GM18498 (cell line): ENCODE data around the gene GDPD2.
"Not testable (repeated sequence)": the region's sequence is repeated elsewhere in the genome, so short reads cannot be mapped to it uniquely, and the experiment has no call there.

Experiments
- ATAC-seq: cut with Tn5 transposase; IDR thresholded peaks from one replicate; pipeline ENCODE4 v1.9.1; 2021; ENCODE audit warnings: mild to moderate bottlenecking, moderate library complexity; ENCODE audit not compliant: unreplicated experiment

The GDPD2 gene

GRCh38 chrX:70422851-70423341 is at the start of gene GDPD2:
Gene GDPD2, plus strand, starts transcription at chrX:70423314. Its CDS starts 1,671 bp downstream, at chrX:70424985.
- ATAC-seq: no peak

GRCh38 chrX:70386235-70386634 is 36.9 kb upstream of the GDPD2 start:
- no peak for ATAC-seq

- ATAC-seq: no peak
Observed at GRCh38 chrX:70398899-70399298, 24.2 kb upstream of the GDPD2 start.

- ATAC-seq: not testable (repeated sequence)
Observed at GRCh38 chrX:70400181-70400580, 22.9 kb upstream of the GDPD2 start.

- no peak for ATAC-seq
Observed at GRCh38 chrX:70402721-70403120, 20.4 kb upstream of the GDPD2 start.

- ATAC-seq: no peak
Observed at GRCh38 chrX:70405003-70405402, 18.1 kb upstream of the GDPD2 start.

- ATAC-seq: no peak
Observed at GRCh38 chrX:70410921-70411320, 12.2 kb upstream of the GDPD2 start.

- ATAC-seq: no peak
Observed at GRCh38 chrX:70411475-70411874, 11.6 kb upstream of the GDPD2 start.

- no peak for ATAC-seq
Observed at GRCh38 chrX:70421618-70422017, 1.5 kb upstream of the GDPD2 start.

- ATAC-seq: no peak
Observed at GRCh38 chrX:70423936-70424675, 992 bp downstream of the GDPD2 start.

- no peak for ATAC-seq
Observed at GRCh38 chrX:70424801-70425200, 1.7 kb downstream of the GDPD2 start.

GRCh38 chrX:70426286-70427278 is 3.5 kb downstream of the GDPD2 start:
- no peak for ATAC-seq

- ATAC-seq: no peak
Observed at GRCh38 chrX:70427365-70427764, 4.3 kb downstream of the GDPD2 start.

GRCh38 chrX:70429759-70430158 is 6.6 kb downstream of the GDPD2 start:
- ATAC-seq: no peak

- no peak for ATAC-seq
Observed at GRCh38 chrX:70432936-70433847, 10.1 kb downstream of the GDPD2 start.

- ATAC-seq: peak; percentile 68
Observed at GRCh38 chrX:70433848-70434351, 10.8 kb downstream of the GDPD2 start.

GRCh38 chrX:70434352-70434866 is 11.3 kb downstream of the GDPD2 start:
- ATAC-seq: peak; percentile 67

- peak; percentile 2 for ATAC-seq
Observed at GRCh38 chrX:70434914-70435586, 11.9 kb downstream of the GDPD2 start.

- ATAC-seq: no peak
Observed at GRCh38 chrX:70436343-70436742, 13.2 kb downstream of the GDPD2 start.

- ATAC-seq: no peak
Observed at GRCh38 chrX:70437011-70437410, 13.9 kb downstream of the GDPD2 start.
